PC-3 (cell line): ENCODE results near the gene NPAS1. TPM values are rescaled to one million over a fixed set of nuclear protein-coding genes. Genes with fewer than 3 reads are reported as not detected.

Experiments
- ATAC-seq: fragments of 200-7000 bp; cut with Tn5 transposase; 2 replicates; pipeline ENCODE4 v1.9.1; 2020; ENCODE audit warnings: mild to moderate bottlenecking, moderate library complexity
- BruUV-seq: library from RNA; stranded (reverse); fragments of 400-500 nt; replicated peaks from 2 replicates; lab custom pipeline; 2021; lab: Mats Ljungman, UMichigan
- CTCF ChIA-PET: fragments of 300-600 bp; sonication (Branson Sonifier 250); formaldehyde crosslinking; loops from one replicate; lab custom pipeline; 2022; ENCODE audit warnings: antibody characterized with exemption; lab: Charles Lee
- POLR2A ChIA-PET: fragments of 300-600 bp; sonication (Branson Sonifier 250); formaldehyde crosslinking; loops from one replicate; lab custom pipeline; 2022; ENCODE audit warnings: antibody characterized with exemption; ENCODE audit not compliant: unreplicated experiment; lab: Charles Lee
- DNase-seq: peaks from one replicate; pipeline ENCODE4 v3.0.0-alpha.2; 2015
- H2AFZ ChIP-seq: fragments of 300-600 bp; sonication (generic); 2 replicates; pipeline ENCODE4 v1.6.0; 2016; ENCODE audit warnings: antibody characterized with exemption, low read length
- H3F3A ChIP-seq: fragments of 300-600 bp; sonication (generic); one replicate; pipeline ENCODE4 v1.6.0; 2017; ENCODE audit warnings: antibody characterized with exemption, low read length, control low read depth, mild to moderate bottlenecking; ENCODE audit not compliant: unreplicated experiment
- H3K27ac ChIP-seq: fragments of 300-600 bp; sonication (generic); 2 replicates; pipeline ENCODE4 v1.5.1; 2016; ENCODE audit warnings: mild to moderate bottlenecking, low read length
- H3K27me3 ChIP-seq: fragments of 300-600 bp; sonication (generic); 2 replicates; pipeline ENCODE4 v1.6.1; 2016; ENCODE audit warnings: low read length, mixed read lengths
- H3K36me3 ChIP-seq: fragments of 300-600 bp; sonication (generic); 2 replicates; pipeline ENCODE4 v1.6.1; 2016; ENCODE audit warnings: low read depth, mixed run types, low read length, mixed read lengths
- H3K4me1 ChIP-seq: fragments of 300-600 bp; sonication (generic); 2 replicates; pipeline ENCODE4 v1.5.1; 2016; ENCODE audit warnings: low read length; ENCODE audit not compliant: insufficient read depth
- H3K4me2 ChIP-seq: fragments of 300-600 bp; sonication (generic); 2 replicates; pipeline ENCODE4 v1.6.0; 2016; ENCODE audit warnings: low read length
- H3K4me3 ChIP-seq: fragments of 300-600 bp; sonication (generic); 2 replicates; pipeline ENCODE4 v1.5.1; 2016; ENCODE audit warnings: mild to moderate bottlenecking, low read length, mixed read lengths
- H3K79me2 ChIP-seq: fragments of 300-600 bp; sonication (generic); 2 replicates; pipeline ENCODE4 v1.6.1; 2017; ENCODE audit warnings: low read length, mixed read lengths
- H3K9ac ChIP-seq: fragments of 300-600 bp; sonication (generic); 2 replicates; pipeline ENCODE4 v1.6.0; 2016; ENCODE audit warnings: mild to moderate bottlenecking, low read length
- H3K9me2 ChIP-seq: fragments of 300-600 bp; sonication (generic); replicated peaks from 2 replicates; pipeline ENCODE4 v1.6.1; 2016; ENCODE audit warnings: mixed run types, low read length, mixed read lengths
- H3K9me3 ChIP-seq: fragments of 300-600 bp; sonication (generic); 2 replicates; pipeline ENCODE4 v1.6.1; 2016; ENCODE audit warnings: low read length, mixed read lengths
- H4K20me1 ChIP-seq: fragments of 300-600 bp; sonication (generic); 2 replicates; pipeline ENCODE4 v1.6.1; 2016; ENCODE audit warnings: low read length, mixed read lengths
- EZH2 ChIP-seq: fragments of 300-600 bp; sonication (generic); IDR thresholded peaks from one replicate; pipeline ENCODE4 v1.6.1; 2017; ENCODE audit warnings: antibody characterized with exemption, mild to moderate bottlenecking, low read length; ENCODE audit not compliant: unreplicated experiment
- EZH2phosphoT487 ChIP-seq: fragments of 300-600 bp; sonication (generic); IDR thresholded peaks from 2 replicates; pipeline ENCODE4 v1.6.1; 2018; ENCODE audit warnings: mild to moderate bottlenecking, antibody characterized with exemption, low read length, borderline replicate concordance
- intact Hi-C: fragments of 100-400 bp; cut with micrococcal nuclease; formaldehyde crosslinking; loops from 2 replicates; pipeline ENCODE4 v1.9.0; 2023
- total RNA-seq: library from RNA; depleted of rRNA; stranded (reverse); fragments of >200 nt; gene quantifications from 2 replicates; pipeline ENCODE4 v1.2.3, GENCODE V29; 2014
- TF ChIP-seq, protein P1 (sequence below): fragments of 300-600 bp; sonication (generic); conservative IDR thresholded peaks from 2 replicates; pipeline ENCODE4 v1.5.1; 2017; ENCODE audit warnings: antibody characterized with exemption, low read depth, mild to moderate bottlenecking, low read length

The NPAS1 gene
- total RNA-seq, 1 experiment from 2014 or later, result 1.6 TPM

DNA sequence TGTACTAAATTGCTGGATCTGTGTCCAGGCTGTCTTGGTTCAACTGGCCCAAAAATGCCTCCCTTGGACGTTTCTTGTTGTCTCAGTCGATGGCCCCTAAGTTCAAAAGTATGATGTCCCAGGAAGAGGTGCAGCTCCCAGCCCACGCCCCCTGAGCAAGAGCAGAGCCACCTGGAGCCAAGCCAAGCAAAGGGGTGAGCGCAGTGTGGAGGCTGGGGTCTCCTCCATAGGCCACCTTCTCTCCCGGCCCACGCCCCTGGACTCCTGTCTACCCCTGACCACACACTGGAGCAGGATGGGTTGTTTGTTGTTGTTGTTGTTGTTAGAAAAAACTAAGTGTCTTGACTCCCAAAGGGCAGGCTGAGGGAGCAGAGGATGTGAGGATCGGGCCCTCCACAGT lies 26.0 kb upstream of the NPAS1 start:
- intact Hi-C loops, result loop anchor here (5.0 kb wide), 1 partner anchor 41 kb away; no protein-coding TSS in a partner anchor

DNA sequence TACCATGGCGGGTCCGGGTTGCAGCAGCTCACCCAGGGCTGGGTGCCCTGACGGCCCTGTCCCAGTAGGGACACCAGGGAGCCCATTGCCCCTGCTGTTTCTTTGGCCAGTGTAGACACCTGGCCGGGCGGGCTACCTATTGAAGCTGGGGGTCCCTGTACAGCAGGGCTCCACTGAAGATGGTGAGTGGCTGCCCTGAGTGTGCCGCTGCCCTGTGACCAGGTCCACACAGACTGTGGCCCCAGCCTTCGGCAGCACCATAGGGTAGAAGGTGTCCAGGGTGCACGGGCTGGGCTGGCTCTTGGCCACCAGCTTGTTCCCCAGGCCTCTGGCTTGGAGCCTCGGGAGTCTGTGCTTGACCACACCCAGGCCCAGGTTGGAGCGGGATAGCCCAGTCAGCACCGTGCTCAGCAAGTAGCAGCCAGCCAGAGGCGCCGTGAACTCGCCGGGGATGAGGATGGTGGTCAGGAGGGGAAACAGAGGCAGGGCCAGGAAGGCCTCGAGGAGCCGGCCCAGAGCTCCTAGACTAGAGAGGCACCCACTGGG lies 25.4 kb upstream of the NPAS1 start:
- CTCF ChIA-PET, result no interaction called here
- POLR2A ChIA-PET, result no interaction called here

More for the DNA sequence above, 26.0 kb upstream of the NPAS1 start:
- H3K9ac ChIP-seq, result no peak overlapping the region
- ChIA-PET CTCF (no interaction called here), POLR2A (no interaction called here)
- H3K79me2 ChIP-seq, result no peaks in the 10 kb centered on the region
- TF ChIP-seq EZH2, result no peak
- TF ChIP-seq, protein P1, sequence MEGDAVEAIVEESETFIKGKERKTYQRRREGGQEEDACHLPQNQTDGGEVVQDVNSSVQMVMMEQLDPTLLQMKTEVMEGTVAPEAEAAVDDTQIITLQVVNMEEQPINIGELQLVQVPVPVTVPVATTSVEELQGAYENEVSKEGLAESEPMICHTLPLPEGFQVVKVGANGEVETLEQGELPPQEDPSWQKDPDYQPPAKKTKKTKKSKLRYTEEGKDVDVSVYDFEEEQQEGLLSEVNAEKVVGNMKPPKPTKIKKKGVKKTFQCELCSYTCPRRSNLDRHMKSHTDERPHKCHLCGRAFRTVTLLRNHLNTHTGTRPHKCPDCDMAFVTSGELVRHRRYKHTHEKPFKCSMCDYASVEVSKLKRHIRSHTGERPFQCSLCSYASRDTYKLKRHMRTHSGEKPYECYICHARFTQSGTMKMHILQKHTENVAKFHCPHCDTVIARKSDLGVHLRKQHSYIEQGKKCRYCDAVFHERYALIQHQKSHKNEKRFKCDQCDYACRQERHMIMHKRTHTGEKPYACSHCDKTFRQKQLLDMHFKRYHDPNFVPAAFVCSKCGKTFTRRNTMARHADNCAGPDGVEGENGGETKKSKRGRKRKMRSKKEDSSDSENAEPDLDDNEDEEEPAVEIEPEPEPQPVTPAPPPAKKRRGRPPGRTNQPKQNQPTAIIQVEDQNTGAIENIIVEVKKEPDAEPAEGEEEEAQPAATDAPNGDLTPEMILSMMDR, result no peak
- TF ChIP-seq EZH2phosphoT487, result no peak
- no peak overlapping the region for H3K27ac ChIP-seq
- ATAC-seq (no peak), DNase-seq (no peak)
- no peaks in the 10 kb centered on the region for H3K9me3 ChIP-seq
- H3K27me3 ChIP-seq, result no peaks in the 10 kb centered on the region
- H3K4me1 ChIP-seq, result peaks cover 5% of the 10 kb centered on the region
- H3K9me2 ChIP-seq, result no peaks in the 10 kb centered on the region
- no peaks in the 10 kb centered on the region for H3F3A ChIP-seq
- BruUV-seq, result no TSS peak
- no peak overlapping the region for H3K4me2 ChIP-seq
- H3K4me3 ChIP-seq, result no peak overlapping the region
- peaks cover 6% of the 10 kb centered on the region; the same call in 1 of the 2 replicates for H3K36me3 ChIP-seq
- no peaks in the 10 kb centered on the region for H4K20me1 ChIP-seq
- H2AFZ ChIP-seq, result no peak overlapping the region

DNA sequence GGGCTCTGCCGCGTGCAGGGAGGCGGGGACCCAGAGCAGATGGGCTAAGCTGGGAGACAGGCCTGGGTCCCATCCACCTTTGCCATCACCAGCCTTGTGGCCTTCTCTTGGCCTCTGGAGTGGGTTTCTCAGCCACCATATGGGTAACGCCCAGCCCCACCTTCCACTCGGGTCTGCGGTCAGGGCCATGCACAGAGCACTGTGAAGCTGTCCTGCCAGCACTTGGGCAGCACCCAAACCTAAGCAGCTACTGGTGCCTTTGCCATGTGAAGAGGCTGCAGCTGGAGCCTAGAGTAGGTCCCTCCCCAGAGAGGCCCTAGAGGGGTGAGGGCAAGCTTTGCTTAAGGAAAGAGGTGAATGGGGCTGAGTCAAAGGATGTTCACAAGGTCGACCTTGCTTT lies 24.1 kb upstream of the NPAS1 start:
- Histone ChIP-seq H3K27me3 (no peaks in the 10 kb centered on the region), H3K4me2 (no peak overlapping the region), H3F3A (no peaks in the 10 kb centered on the region), H3K79me2 (no peaks in the 10 kb centered on the region), H2AFZ (no peak overlapping the region), H3K36me3 (peaks cover 6% of the 10 kb centered on the region; the same call in 1 of the 2 replicates), H3K27ac (no peak overlapping the region), H3K4me1 (peaks cover 5% of the 10 kb centered on the region), H4K20me1 (no peaks in the 10 kb centered on the region), H3K4me3 (no peak overlapping the region), H3K9me3 (no peaks in the 10 kb centered on the region), H3K9ac (no peak overlapping the region), H3K9me2 (no peaks in the 10 kb centered on the region)
- no TSS peak for BruUV-seq
- POLR2A ChIA-PET, result no interaction called here
- TF ChIP-seq, protein P1, result no peak
- TF ChIP-seq EZH2phosphoT487, result no peak
- no peak for TF ChIP-seq EZH2
- intact Hi-C loops, result no loop called here
- DNase-seq, result no peak
- no peak for ATAC-seq
- CTCF ChIA-PET, result no interaction called here

More for the DNA sequence above, 25.4 kb upstream of the NPAS1 start:
- no peaks in the 10 kb centered on the region for H4K20me1 ChIP-seq
- intact Hi-C loops, result loop anchor here (5.0 kb wide), 1 partner anchor 42 kb away; no protein-coding TSS in a partner anchor
- no peaks in the 10 kb centered on the region for H3K79me2 ChIP-seq
- H3K9ac ChIP-seq, result no peak overlapping the region
- BruUV-seq, result no TSS peak
- no peak overlapping the region for H3K4me3 ChIP-seq
- H3K4me2 ChIP-seq, result no peak overlapping the region
- no peaks in the 10 kb centered on the region for H3F3A ChIP-seq
- ATAC-seq (no peak), DNase-seq (no peak)
- H3K4me1 ChIP-seq, result peaks cover 5% of the 10 kb centered on the region
- H2AFZ ChIP-seq, result no peak overlapping the region
- peaks cover 6% of the 10 kb centered on the region; the same call in 1 of the 2 replicates for H3K36me3 ChIP-seq
- no peak overlapping the region for H3K27ac ChIP-seq
- H3K27me3 ChIP-seq, result no peaks in the 10 kb centered on the region
- TF ChIP-seq EZH2, result no peak
- TF ChIP-seq, protein P1, result no peak
- TF ChIP-seq EZH2phosphoT487, result no peak
- H3K9me3 ChIP-seq, result no peaks in the 10 kb centered on the region
- H3K9me2 ChIP-seq, result no peaks in the 10 kb centered on the region
